ENCODE data around the gene EXOC4.

DNA sequence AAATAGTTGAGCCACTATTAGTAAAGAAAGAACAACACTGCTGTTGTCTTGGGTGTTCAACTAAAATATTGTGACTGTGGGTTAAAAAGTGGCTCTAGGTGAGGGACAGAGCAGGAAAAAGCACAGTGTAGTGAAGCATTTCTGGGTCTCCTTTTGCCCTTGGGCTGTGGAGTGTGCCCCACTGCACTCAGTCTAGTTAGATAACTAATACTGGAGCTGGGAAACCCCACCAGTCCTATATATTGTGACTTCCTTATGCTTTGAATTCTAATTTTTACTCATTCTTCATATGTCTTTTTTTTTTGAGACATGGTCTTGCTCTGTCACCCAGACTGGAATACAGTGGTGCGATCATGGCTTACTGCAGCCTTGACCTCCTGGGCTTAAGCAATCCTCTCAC lies 195.1 kb downstream of the EXOC4 start:
- TF ChIP-seq TCF7L2 (IDR thresholded peaks at IDR 0.05; ENCODE audit: low read depth, low read length) (no peak), REST (IDR thresholded peaks at IDR 0.05; ENCODE audit: insufficient read depth in 1 of 2, low read depth in 2 of 2, low read length in 1 of 2) (no peak), CTCF (IDR thresholded peaks at IDR 0.05) (no peak)

All from Panc1 (cell line).